Hematopoietic multipotent progenitor cell treated with erythropoietin and hydrocortisone succinate and interleukin-3 and kit ligand, for 4 days (in vitro differentiated cells): ENCODE results near the gene SLC29A1.

Experiments
- DNase-seq: peaks from one replicate; pipeline ENCODE4 v3.0.0-alpha.2; 2015

SLC29A1 gene

GRCh38 chr6:44256775-44257024, 33.3 kb downstream of the SLC29A1 start:
- DNase-seq, result no peak

- peak; percentile 85 for DNase-seq
These were observed 33.8 kb downstream of the SLC29A1 start, which contains the start of gene SLC35B2 for GRCh38 chr6:44257025-44257752. SLC35B2 (minus strand) TSS chr6:44257528; CDS start chr6:44257410, 118 bp downstream.

DNA sequence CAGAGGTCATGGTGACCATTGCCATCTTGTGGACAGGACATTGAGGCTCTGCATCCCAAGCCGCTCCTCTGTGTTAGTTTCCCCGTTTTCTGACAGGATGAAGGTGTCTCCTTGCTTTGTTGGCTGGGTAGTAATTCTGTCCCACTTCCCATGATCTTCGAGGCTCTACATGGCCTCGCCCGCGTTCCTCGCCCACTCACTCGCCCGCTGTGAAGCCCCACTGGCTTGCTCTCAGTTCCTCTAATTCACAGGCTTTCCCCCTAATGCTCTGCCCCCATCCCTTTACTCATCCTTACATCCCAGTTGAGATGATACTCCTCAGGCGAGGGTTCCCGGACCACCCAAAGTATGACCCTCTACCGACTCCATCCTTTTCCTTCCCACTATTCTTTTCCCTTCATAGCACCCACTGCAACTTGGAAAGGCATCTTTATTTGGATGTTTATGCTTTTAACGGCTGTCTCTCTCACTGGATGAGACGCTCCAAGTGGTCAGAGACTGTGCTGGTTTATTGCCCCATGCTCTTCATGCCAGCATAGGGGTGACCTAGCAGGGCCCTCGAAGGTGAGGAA, 34.4 kb downstream of the SLC29A1 start:
- no peak for DNase-seq

- no peak for DNase-seq
These were observed 35.0 kb downstream of the SLC29A1 start for GRCh38 chr6:44258325-44258863.

DNA sequence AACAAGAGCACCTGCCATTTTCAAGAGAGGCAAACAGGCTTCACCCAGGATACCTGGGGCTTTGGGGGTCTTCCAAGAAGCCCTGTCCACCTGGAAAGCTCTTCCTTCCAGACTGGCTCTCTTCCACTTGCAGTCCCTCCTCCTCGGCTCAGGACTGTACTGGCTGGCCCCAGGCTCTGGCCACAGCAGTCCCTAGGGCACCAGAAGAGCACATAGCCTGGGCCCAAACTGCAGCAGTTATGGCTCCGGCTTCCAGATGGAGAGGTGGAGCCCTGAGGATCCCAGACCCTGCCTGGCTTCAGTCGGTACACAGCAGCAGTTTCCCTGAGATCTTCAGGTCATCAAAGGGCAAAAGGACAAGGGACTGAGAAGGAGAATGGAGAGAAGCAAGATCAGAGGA, 35.5 kb downstream of the SLC29A1 start:
- no peak for DNase-seq

DNA sequence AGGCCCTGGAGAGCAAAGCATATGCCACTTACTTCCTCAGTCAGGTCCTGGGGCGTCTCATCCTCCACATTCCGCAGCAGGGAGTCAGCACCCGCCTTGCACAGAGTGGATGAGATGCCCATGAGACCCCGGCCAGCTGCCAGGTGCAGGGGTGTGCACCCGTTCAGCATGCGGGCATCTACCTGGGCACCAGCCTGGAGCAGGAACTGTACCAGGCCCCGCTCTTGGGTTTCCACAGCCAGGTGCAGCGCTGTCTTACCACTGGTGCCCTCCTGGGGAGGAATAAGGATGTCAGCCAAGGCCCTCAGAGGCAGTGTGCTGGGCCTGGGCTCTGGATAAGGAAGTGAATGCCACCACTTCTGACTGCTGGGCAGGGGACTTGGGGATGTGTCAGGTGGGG, 36.6 kb downstream of the SLC29A1 start:
- DNase-seq, result no peak

DNA sequence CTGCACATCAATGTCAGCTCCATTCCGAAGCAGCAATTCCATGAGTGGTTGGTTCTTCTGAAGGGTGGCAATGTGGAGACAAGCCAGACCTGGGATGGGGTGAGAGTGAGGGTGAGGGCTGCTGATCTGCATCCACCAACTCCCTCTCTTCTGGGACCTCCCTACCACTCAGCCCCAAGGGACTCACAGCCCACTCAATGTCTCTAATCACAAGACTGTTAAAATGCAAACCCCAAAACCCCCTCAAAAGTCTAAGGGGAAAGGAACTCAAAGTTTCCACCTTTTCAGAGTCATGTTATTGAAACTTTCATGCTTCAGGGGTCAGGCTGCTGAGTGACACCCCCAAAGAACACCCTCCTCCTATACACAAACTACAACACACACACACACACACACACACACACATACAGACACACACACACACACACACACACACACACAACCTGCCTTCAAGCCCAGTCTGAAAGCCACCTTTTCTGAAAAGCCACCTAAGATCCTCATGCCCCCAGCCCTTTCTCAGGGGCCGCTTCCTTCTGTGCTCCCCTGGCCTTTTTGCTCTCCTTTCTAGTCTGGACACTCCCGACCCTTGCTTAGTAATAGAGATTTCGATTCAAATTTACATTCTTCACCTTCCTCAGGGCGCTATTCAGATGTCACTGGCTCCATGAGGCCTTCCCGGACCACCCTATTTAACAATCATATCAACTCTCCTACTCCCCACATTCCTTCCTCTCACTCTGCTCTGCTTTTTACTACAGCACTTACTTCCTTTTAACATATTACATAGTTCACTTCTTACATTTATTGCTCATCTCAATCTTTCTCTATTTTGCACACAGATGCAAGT, 37.3 kb downstream of the SLC29A1 start:
- no peak for DNase-seq

GRCh38 chr6:44261581-44261980, 38.2 kb downstream of the SLC29A1 start:
- DNase-seq, result no peak

DNA sequence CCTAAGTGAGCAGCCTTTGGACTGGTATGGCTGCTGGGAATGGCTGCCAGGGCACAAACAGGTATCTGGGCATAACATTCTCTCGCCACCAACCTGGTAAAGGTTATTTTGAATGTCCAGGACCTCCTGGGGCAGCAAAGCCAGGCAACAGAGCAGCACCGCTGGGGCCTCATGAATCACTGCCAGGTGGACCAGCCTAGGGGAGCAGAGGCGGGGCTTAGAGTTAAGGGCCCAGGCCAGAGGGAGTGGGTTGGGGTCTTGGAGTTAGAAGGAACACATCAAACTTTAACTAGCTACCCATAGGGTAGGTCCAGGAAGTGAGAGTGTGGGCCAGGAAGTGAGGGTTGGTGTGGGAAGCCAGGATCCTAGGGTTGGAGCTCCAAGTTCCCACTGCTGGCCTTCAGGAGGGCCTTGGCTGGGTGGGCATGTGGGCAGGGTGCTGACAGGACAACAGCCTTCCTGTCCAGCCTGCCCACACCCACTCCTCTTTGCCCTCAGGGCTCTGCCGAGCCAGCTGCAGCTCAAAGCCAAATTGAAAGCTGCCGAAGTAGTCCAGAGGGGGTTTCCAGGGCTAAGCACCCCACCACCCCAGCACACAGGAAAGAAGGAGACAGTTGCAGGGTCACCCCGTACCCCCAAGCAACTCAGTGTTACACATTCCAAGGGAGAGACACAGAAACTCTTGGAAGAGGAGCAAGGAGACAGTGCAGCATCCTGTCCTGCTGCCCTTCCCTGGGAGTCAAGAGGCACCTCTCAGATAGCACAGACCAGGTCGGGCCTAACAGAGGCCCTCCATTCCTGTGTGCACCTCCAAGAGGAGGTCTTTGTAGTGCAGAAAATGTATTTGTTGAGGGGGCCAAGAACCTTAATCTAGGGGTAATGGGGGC, 39.3 kb downstream of the SLC29A1 start:
- DNase-seq, result no peak

- DNase-seq, result no peak
These were observed 40.1 kb downstream of the SLC29A1 start for GRCh38 chr6:44263354-44264100.

GRCh38 chr6:44264154-44265006, 41.0 kb downstream of the SLC29A1 start:
- DNase-seq, result peak; percentile 91

GRCh38 chr6:44265007-44265721, 41.8 kb downstream of the SLC29A1 start, which contains the start of gene NFKBIE:
NFKBIE (minus strand) TSS chr6:44265551; CDS start chr6:44265346, 205 bp downstream.
- DNase-seq, result peak; percentile 92

DNA sequence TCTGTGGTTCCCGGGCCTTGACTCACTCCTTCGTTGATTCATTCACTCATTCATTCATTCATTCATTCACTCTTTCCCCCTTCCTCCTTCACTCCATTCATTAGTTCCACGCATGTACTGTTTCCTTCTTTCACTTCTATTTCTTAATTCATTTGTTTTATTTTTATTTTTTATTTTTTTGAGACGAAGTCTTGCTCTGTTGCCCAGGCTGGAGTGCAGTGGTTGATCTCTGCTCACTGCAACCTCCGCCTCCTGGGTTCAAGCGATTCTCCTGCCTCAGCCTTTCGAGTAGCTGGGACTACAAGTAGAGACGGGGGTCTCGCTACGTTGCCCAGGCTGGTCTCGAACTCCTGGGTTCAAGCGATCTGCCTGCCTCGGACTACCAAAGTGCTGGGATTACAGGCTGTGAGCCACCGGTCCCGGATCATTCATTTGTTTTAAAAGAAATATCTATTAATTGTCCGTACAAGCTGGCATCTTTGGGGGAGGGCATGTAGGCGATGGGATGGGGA, 42.4 kb downstream of the SLC29A1 start:
- no peak for DNase-seq

GRCh38 chr6:44266347-44266746, 43.0 kb downstream of the SLC29A1 start:
- no peak for DNase-seq

DNA sequence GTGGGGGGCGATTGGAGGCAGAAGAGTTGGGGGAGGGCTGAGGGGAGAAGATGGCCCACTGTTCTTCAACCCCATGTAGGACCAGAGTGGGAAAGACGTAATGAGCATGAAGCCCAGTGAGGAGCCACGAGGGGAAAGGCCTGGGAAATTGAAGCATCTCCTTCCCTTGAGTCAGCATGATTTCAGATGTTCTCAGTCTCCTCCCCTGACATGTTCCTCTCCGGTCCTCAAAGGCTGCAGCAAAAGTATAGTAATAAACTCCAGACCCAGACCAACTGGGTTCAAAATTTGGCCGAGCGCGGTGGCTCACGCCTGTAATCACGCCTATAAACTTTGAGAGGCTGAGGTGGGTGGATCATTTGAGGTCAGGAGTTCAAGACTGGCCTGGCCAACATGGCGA, 43.9 kb downstream of the SLC29A1 start:
- no peak for DNase-seq

GRCh38 chr6:44268095-44268628, 44.8 kb downstream of the SLC29A1 start:
- DNase-seq, result peak; percentile 63

GRCh38 chr6:44269178-44269920, 46.0 kb downstream of the SLC29A1 start:
- no peak for DNase-seq

- DNase-seq, result no peak
These were observed 46.6 kb downstream of the SLC29A1 start, which contains the start of gene TMEM151B for GRCh38 chr6:44269921-44270525. TMEM151B (plus strand) TSS chr6:44270450; CDS start chr6:44270743, 293 bp downstream.
